Measurements from ENCODE around the gene ASF1A.

DNA sequence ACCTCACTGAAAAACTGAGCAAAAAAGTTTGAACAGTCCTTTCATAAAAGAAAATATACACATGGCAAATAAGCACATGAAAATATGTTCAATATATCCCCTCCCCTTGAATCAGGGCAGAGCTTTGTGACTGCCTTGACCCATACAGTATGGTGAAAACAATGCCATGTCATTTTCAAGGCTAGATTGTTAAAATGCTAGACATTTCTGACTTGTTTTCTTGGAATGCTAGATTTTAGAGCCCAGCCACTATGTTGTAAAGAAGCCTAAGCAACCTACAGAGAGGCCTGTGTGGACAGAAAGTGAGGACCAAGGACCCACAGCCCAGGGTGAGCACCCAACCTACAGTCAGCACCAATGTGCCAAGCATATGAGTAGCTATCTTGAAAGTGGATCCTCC, 17.1 kb upstream of the ASF1A start:
- TF ChIP-seq POLR2A (IDR thresholded peaks at IDR 0.05; ENCODE audit: insufficient read depth in 1 of 2, low read depth in 2 of 2, low read length in 2 of 2) (no peak), MIXL1 (CRISPR knock-in tag; IDR thresholded peaks at IDR 0.05) (no peak), FOXJ3 (CRISPR knock-in tag; IDR thresholded peaks at IDR 0.05; ENCODE audit: borderline replicate concordance) (no peak), EP300 (IDR thresholded peaks at IDR 0.05; ENCODE audit: low read depth in 2 of 2, low read length in 2 of 2) (no peak), EP300 (CRISPR knock-in tag; IDR thresholded peaks at IDR 0.05; ENCODE audit: borderline replicate concordance) (no peak), STAT6 (CRISPR knock-in tag; IDR thresholded peaks at IDR 0.05; ENCODE audit: borderline replicate concordance) (no peak), TAF1 (CRISPR knock-in tag; IDR thresholded peaks at IDR 0.05) (no peak), TCF12 (IDR thresholded peaks at IDR 0.05) (no peak), TCF12 (CRISPR knock-in tag; IDR thresholded peaks at IDR 0.05) (no peak), GATAD2A (CRISPR knock-in tag; IDR thresholded peaks at IDR 0.05) (no peak), ARNTL (CRISPR knock-in tag; IDR thresholded peaks at IDR 0.05) (no peak), RFX5 (IDR thresholded peaks at IDR 0.05; ENCODE audit: low read depth, low read length) (no peak)
